Subcutaneous preadipocyte (primary cell): ENCODE data around the gene F2R. TPM values are rescaled to one million over a fixed set of nuclear protein-coding genes. Genes with fewer than 3 reads are reported as not detected.

ENCODE experiments used
- small RNA-seq: library from RNA; depleted of rRNA; stranded (forward); fragments of <200 nt; gene quantifications from one replicate; pipeline ENCODE3, GENCODE V24; 2012
- total RNA-seq: library from RNA; depleted of rRNA; stranded (reverse); fragments of >200 nt; gene quantifications from 2 replicates; pipeline ENCODE4 v1.2.3, GENCODE V29; 2012

The F2R gene
- total RNA-seq: 63.9 and 123 TPM in 2 replicates

GRCh38 chr5:76715736-76716455 lies at the start of gene F2R:
F2R (plus strand) TSS chr5:76716126; CDS start chr5:76716308, 182 bp downstream.

Small RNAs within 50 kb of the gene (small RNA-seq; reads per million reads assigned to genes)
- gene RF02154 (not detected), gene RF02155 (not detected)

Other genes with a start within 250 kb of the F2R start
- 0.37 and 0.78 TPM in 2 replicates for gene F2RL2, start 92.7 kb upstream of the F2R start, total RNA-seq
- 2.9 and 3.1 TPM in 2 replicates for gene F2RL1, start 102.9 kb downstream of the F2R start, total RNA-seq
- gene S100Z, start 133.9 kb downstream of the F2R start, total RNA-seq: not detected in 2 replicates
- 0.73 TPM in 1 of 2 replicates, not detected in the other for gene CRHBP, start 236.9 kb downstream of the F2R start, total RNA-seq